Panc1 (cell line): ENCODE data around the gene HPGDS. TPM values are rescaled to one million over a fixed set of nuclear protein-coding genes. Genes with fewer than 3 reads are reported as not detected.

Source experiments
- ATAC-seq: fragments of 200-7000 bp; cut with Tn5 transposase; 2 replicates; pipeline ENCODE4 v1.9.1; 2020; ENCODE audit warnings: mild to moderate bottlenecking, moderate library complexity
- BruUV-seq: library from RNA; stranded (reverse); fragments of 400-500 nt; replicated peaks from 2 replicates; lab custom pipeline; 2021; lab: Mats Ljungman, UMichigan
- CTCF ChIA-PET: fragments of 300-600 bp; sonication (Branson Sonifier 250); formaldehyde crosslinking; loops from one replicate; lab custom pipeline; 2022; ENCODE audit warnings: antibody characterized with exemption; lab: Charles Lee
- POLR2A ChIA-PET: fragments of 300-600 bp; sonication (Branson Sonifier 250); formaldehyde crosslinking; loops from one replicate; lab custom pipeline; 2022; ENCODE audit warnings: antibody characterized with exemption; lab: Charles Lee
- DNase-seq: peaks from one replicate; pipeline ENCODE4 v3.0.0-alpha.2; 2010; ENCODE audit warnings: low read depth, low spot score
- H3K27ac ChIP-seq: 2 replicates; pipeline ENCODE4 v1.5.1; 2011; ENCODE audit warnings: mild to moderate bottlenecking, low read length, inconsistent platforms
- H3K27me3 ChIP-seq: fragments of 200-500 bp; sonication (Bioruptor generic); 2 replicates; pipeline ENCODE4 v1.6.0; 2014; ENCODE audit warnings: low read length, inconsistent platforms; ENCODE audit not compliant: control insufficient read depth, insufficient read depth
- H3K36me3 ChIP-seq: fragments of 200-500 bp; sonication (Bioruptor generic); 2 replicates; pipeline ENCODE4 v1.5.1; 2014; ENCODE audit warnings: inconsistent platforms, mild to moderate bottlenecking, low read length, moderate library complexity; ENCODE audit not compliant: control insufficient read depth, insufficient read depth
- H3K4me1 ChIP-seq: 2 replicates; pipeline ENCODE4 v1.5.1; 2011; ENCODE audit warnings: inconsistent platforms, mild to moderate bottlenecking, low read length, moderate library complexity; ENCODE audit not compliant: control insufficient read depth, insufficient read depth
- H3K4me3 ChIP-seq, 2 experiments: 2 replicates each; pipeline ENCODE4 v1.5.1; 2011 to 2012; ENCODE audit warnings: low read depth in 2 of 2, low read length in 2 of 2, mild to moderate bottlenecking in 2 of 2, inconsistent platforms in 1 of 2, moderate library complexity in 1 of 2
- H3K9me3 ChIP-seq: fragments of 200-500 bp; sonication (Bioruptor generic); 2 replicates; pipeline ENCODE4 v1.5.1; 2014; ENCODE audit warnings: low read depth, mild to moderate bottlenecking, inconsistent platforms, low read length, moderate library complexity; ENCODE audit not compliant: control insufficient read depth, insufficient read depth
- CTCF ChIP-seq: fragments of 450-650 bp; IDR thresholded peaks from 2 replicates; pipeline ENCODE4 v1.5.1; 2017; ENCODE audit warnings: mild to moderate bottlenecking
- POLR2AphosphoS5 ChIP-seq: IDR thresholded peaks from 2 replicates; pipeline ENCODE4 v1.6.1; 2012; ENCODE audit warnings: mild to moderate bottlenecking, low read depth, low read length, moderate library complexity
- REST ChIP-seq, 2 experiments: IDR thresholded peaks; 2 replicates each; pipeline ENCODE4 v1.6.1; 2011 to 2012; ENCODE audit warnings: low read depth in 2 of 2, control low read depth in 1 of 2, low read length in 1 of 2, mild to moderate bottlenecking in 1 of 2, moderate library complexity in 1 of 2; ENCODE audit not compliant: insufficient read depth in 1 of 2
- SIN3A ChIP-seq: IDR thresholded peaks from 2 replicates; pipeline ENCODE4 v1.6.1; 2012; ENCODE audit warnings: low read depth, mild to moderate bottlenecking, low read length, moderate library complexity, borderline replicate concordance; ENCODE audit not compliant: insufficient read depth
- TCF7L2 ChIP-seq: IDR thresholded peaks from 2 replicates; pipeline ENCODE4 v1.6.1; 2011; ENCODE audit warnings: mild to moderate bottlenecking, low read depth, low read length, inconsistent platforms
- in situ Hi-C: cut with HindIII; loops from 2 replicates; pipeline ENCODE4 v1.10.0; 2016; ENCODE audit warnings: low sequenced_read_pairs, low pct_unique_long_range_greater_than_20kb
- intact Hi-C: fragments of 100-400 bp; cut with micrococcal nuclease; formaldehyde crosslinking; loops from one replicate; pipeline ENCODE4 v1.10.0; 2022; ENCODE audit not compliant: unreplicated experiment
- total RNA-seq: library from RNA; stranded (reverse); gene quantifications from one replicate; pipeline ENCODE4 v1.2.1, GENCODE V29; 2021; ENCODE audit not compliant: unreplicated experiment

The HPGDS gene
- total RNA-seq, 1 experiment from 2014 or later, result not detected

- H3K27ac ChIP-seq, result no peak overlapping the region
- ATAC-seq (no peak), DNase-seq (no peak)
- BruUV-seq, result no TSS peak
- no peaks in the 10 kb centered on the region for H3K27me3 ChIP-seq
- no peaks in the 10 kb centered on the region for H3K4me1 ChIP-seq
- intact Hi-C loops, result no loop called here
- peaks cover 13% of the 10 kb centered on the region; the same call in 1 of the 2 replicates for H3K36me3 ChIP-seq
- POLR2A ChIA-PET, result no interaction called here
- no peaks in the 10 kb centered on the region for H3K9me3 ChIP-seq
- in situ Hi-C loops, result no loop called here
- no peak overlapping the region for H3K4me3 ChIP-seq
- TF ChIP-seq REST (IDR thresholded peaks at IDR 0.05; ENCODE audit: insufficient read depth in 1 of 2, low read depth in 2 of 2, low read length in 1 of 2), result no peak
- no peak for TF ChIP-seq CTCF
- no peak for TF ChIP-seq SIN3A
- TF ChIP-seq POLR2AphosphoS5, result no peak
- no peak for TF ChIP-seq TCF7L2
- CTCF ChIA-PET, result no interaction called here
These were observed 57.7 kb downstream of the HPGDS start for GRCh38 chr4:94284889-94285288.

- ATAC-seq, result no peak
- CTCF ChIA-PET, result no interaction called here
- peaks cover 25% of the 10 kb centered on the region; the same call in 1 of the 2 replicates for H3K36me3 ChIP-seq
These were observed 63.9 kb downstream of the HPGDS start for GRCh38 chr4:94278781-94279180.

More at GRCh38 chr4:94278781-94279180, 63.9 kb downstream of the HPGDS start:
- Histone ChIP-seq H3K9me3 (no peaks in the 10 kb centered on the region), H3K27ac (no peak overlapping the region), H3K4me1 (no peaks in the 10 kb centered on the region), H3K4me3 (no peak overlapping the region), H3K27me3 (no peaks in the 10 kb centered on the region)
- TF ChIP-seq TCF7L2 (no peak), POLR2AphosphoS5 (no peak), REST (IDR thresholded peaks at IDR 0.05; ENCODE audit: insufficient read depth in 1 of 2, low read depth in 2 of 2, low read length in 1 of 2) (no peak), CTCF (no peak), SIN3A (no peak)
- intact Hi-C loops, result no loop called here
- no peak for DNase-seq
- POLR2A ChIA-PET, result no interaction called here
- in situ Hi-C loops, result no loop called here
- BruUV-seq, result no TSS peak
